NCI-H82 treated with DMSO at 0.1 percent for 48 hours (cell line): ENCODE data around the gene DCAF11.
A peak's percentile ranks its signal among the peaks of the same experiment; 100 is the strongest.

Experiments
- DNase-seq: peaks from one replicate; lab custom pipeline; 2025; ENCODE audit not compliant: unreplicated experiment; lab: John Stamatoyannopoulos, UW

Gene DCAF11

DNA sequence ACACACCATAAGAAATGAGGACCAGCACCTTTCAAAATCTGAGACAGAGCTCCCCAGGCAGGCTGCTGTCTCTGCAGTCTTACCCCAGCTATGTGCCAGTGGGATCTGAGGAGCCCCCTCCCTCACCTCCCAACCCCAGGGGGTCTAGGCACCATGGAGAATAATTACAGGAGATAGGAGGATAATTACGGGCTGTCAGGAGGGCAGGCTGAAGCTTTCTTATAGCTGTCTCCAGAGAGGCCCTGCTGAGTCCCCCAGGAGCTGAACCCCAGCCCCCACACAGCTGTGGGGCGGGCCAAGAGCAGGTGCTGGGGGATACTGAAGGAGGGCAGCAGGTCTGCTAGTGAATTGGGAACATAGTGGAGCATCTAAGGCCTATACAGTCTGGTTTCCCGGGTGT lies 36.4 kb upstream of the DCAF11 start:
- DNase-seq, result no peak

DNA sequence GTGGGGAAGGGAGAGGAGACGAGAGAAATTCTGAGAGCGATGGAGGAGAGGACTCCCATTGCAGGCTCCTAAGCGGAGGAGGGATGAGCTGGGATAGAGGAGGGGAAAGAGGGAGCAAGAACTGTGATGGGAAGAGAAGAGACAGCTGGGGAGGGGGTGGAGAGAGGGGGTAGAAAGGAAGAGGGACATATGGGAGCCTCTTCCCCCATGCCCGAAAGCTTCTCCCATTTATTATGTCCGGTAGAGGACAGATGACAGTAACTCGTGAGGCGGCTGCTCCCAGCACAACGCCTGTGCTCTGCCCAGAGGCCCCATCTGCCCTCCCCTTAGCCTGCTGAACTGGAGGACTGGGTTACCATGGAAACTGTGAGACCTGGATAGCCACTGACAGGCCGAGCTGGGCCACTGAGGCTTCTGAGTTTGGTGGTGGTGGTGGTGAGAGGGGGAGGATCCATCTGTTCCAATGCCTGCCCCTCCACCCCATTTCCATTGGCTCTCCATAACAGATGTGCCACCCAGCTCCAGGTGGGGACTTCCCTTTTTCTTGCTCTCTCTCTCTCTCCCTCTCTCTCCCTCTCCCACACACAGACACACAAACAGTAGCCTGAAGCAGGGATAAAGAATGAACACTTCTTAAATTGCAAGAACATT lies 35.0 kb upstream of the DCAF11 start:
- peak; percentile 94 for DNase-seq

DNA sequence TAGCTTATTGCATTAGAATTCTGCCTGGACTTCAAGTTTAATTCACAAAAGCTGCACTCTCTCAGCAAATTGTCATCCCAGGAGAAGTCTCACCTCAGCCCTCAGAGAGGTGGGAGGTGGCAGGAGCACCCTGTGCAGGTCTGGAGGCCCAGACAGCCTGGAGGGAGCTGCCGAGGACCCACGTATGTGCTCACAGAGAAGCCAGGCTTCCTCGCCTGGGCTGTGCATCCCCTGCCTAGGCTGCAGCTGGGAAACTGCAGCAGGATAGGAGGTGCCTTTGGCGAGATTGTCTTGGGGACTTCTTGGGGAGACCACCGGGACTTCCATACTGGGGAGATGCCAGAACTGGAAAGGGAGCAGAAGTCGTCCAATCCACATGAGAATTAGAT lies 34.4 kb upstream of the DCAF11 start:
- DNase-seq, result no peak

DNA sequence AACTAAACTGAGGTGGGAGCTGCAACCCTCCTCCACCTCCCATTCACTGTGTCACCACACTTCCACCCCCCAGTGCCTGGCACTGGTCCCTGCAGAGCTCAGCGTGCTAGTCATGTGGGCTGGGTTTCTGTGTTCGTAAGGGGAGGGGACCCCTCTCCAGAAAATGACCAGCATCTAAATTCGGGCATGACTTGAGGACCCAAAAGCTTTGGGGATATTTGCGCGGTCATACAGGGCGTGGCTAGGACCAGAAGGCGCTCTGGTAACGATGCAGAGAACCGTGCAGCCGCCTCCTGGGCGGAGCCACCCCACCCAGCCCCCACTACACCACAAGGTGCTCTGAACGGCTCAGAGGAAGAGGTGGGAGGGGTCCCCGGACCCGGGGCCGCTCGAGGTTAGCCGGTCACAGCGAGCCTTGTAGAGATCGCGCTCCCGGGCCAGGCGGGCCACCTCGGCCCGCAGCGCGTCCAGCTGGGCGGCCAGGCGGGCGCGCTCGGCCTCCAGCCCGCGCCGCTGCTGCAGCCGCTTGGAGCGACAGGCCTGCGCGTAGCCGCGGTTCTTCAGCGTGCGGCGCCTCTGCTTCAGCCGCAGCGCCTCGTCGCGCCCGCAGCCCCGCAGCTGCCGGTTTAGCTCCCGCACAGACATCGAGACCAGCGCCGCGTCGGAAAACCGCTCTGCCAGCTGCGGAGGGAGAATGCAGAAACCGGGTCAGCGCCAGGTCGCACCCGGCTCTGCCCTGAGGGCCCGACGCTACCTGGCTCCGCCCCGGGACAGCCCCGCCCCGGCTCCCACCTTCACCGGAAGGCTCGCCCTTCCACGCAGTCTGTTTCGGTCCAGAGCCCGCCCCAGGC lies 33.5 kb upstream of the DCAF11 start:
- peak; percentile 25 for DNase-seq

DNA sequence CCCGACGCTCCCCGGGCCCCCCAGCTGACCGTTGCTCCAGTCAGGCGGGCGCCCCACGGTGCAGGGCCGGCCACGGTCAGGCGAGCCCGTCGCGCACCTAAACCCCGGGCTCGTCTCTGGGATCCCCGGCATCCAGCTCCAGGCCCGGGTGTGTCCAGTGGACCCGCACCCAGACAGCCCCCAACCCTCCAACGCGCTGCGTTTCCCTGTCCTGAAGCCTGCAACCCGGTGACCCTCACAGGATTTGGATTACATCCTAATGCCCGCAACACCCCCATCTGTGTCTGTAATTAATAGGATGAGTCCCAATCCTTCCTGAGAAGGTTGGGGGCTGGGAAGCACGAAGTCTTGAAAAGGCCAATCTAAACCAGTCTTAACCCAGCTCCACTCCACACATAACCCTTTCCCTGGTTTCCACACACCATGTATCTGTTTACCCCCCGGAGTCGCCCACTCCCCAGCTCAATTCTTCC lies 32.8 kb upstream of the DCAF11 start:
- DNase-seq, result peak; percentile 85

DNA sequence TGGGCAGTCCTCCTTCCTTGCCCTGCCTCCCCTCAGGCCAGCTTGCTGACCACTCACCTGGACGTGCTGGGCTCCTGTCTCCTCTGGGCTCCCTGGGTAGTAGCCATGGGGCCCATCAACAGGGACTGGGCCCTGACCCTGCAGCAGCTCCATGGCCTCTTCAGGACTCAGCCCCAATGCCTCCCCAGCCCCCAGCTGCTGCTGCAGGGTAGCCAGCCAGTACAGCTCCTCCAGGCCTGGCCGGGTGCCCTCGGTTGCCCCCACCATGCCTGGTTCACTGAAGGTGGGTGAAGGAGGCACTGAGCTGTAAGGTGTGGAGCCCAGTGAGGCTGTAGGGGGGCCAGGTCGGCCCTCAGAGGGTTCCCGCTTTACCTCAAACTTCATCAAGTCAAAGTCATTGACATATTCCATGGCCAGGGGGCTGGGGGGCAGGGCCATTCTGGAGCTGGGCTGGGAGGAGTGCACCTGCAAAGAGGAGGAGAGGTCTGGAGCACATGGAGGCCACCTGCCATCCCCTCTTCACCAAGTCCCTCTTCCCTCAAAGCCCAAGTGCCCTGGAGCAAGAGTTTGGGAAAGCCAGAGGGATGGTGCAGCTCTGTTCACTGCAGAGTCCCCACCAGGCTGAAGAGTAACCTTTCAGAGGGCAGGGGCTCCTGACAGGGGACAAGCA lies 32.0 kb upstream of the DCAF11 start:
- no peak for DNase-seq

DNA sequence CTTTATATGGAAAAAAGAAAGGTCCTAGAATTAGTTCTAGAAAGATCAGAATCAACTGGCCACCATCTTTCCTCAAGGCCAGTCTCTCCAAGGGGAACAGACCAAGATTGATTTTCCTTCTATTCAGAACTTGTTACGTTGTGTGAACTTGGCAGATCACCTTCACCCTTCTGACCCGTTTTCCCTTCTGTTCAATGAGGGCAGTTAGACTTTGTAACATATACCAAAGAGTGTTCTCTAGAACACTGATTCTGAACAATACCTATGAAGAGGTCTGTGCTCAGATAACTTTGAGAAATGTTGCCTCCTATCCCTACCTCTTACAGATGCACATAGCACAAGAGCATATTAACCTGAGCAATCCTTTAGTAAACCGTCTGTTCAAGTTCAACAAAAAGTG lies 31.1 kb upstream of the DCAF11 start:
- DNase-seq, result no peak

DNA sequence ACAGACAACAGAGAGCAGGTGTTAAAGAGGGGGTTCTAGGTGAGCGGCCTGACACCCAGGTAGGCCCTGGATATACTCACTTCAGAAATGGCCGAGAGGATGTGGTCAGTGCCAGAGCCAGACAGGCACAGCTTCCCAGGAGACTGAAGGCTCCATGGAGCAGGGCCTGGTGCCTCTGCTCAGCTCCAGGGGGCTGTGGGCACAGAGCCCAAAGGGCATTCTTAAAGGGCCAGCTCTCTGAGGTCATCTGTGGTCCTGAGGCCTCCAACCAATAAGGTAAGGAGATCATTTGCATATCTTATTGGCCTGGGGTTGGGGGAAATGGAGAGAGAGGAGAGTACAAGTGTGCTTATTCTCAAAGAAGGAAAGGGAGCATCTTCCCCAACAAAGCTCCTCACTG lies 30.1 kb upstream of the DCAF11 start:
- DNase-seq, result no peak

DNA sequence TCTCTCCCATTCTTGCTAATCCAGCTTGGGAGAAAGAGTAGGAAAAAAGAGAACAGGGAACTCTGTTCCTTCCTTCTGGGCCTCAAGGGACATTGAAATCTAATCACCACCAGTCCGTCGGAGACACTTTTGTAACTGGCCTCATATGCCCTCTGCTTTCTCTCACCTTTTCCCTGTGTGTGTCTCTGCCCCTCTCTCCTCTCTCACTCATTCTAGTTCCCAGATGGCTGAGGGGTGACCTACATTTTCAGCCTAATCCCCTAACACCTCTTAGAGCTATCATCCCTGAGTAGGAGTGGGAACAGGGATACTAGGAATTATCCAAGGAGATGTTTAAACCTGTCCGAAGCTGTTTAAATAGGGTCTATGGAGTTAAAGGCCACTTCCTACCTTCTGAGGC lies 29.4 kb upstream of the DCAF11 start:
- DNase-seq, result peak; percentile 86

DNA sequence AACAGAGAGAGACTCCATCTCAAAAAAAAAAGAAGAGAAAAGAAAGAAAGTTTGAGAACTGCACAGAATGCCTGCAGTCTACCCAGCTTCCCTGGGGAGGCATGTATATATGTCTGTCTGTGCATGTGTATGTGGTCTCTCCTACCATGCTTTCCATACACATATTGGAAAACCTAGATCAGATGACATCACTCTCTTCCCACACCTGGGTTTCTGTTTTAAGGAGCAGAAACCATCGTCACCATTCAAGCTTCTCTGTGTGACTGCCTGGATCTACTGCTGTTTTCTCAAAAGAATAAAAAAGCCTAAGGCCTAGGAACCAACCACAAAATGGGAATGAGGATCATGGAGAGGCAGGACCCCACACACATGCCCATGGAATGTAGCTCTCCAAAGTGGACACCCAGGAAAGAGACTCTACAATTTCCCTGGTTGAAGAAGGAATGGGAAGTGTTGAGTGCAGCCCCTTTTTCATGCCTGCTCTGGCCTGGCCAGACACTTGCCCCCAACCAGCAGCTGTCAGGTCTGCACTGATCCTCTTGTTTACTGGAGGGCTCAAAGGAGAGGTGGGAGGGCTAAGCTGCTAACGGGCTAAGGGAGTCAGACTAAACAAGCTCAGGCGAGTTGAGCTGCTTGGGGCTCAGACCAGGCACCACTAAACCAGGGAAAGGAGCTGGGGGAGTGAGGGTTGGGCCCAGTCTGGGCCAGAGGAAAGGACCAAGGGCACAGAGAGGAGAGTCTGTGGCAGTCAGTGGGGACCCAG lies 28.2 kb upstream of the DCAF11 start:
- DNase-seq, result peak; percentile 87

DNA sequence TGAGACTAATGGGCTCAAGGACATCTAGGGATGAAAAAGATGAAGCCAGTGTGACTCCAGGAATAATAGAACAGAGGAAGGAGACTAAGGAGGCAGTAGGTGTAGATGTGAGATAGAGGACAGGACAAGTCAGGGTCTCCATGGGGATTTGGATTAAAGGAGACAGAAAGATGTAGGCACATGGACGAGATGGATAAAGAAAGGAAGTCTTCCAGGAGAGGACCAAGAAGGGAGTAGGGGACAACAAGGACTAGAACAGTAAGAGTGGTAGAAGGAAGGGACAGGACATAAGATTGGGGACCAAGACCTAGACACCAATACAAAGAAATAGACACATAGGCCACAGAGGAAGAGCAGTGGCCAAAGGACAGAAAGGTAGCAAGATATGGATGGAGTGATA lies 27.6 kb upstream of the DCAF11 start:
- no peak for DNase-seq

DNA sequence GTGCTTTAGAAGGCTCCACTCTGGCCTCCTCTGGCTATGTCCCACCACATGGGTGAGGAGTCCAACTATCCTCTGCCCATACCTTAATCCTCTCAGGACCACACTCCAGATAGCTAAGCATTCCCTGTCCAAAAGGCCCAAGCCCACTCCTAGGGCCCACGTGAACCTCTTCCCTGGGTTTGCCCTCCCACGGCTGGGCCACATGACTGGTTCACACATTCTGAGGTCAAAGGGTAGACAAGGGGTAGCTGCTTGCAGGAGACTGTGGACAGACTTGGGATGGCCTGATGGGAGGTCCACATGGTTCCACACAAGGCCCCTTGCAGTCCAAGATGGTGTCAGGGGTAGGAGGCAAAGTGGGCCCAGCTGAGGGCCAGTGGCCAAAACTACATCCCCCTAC lies 26.5 kb upstream of the DCAF11 start:
- no peak for DNase-seq

DNA sequence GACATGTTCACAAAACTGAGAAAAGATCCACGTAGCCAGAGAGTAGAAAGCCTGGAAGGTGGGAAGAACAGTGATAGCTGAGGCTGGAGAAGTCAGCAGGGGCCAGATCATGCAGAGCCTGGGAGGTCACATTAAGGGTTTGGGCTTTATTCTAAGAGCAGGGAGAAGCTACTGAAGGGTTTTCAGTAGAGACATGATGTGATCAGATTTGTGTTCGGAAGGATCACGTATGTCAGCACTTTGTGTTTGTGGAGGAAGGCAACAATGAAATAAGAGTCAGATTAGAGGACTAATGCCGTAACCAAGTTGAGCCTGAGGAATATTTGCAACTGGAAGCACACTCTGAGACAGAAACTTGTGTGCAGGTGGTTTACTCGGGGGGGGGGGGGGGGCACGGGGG lies 24.7 kb upstream of the DCAF11 start:
- no peak for DNase-seq

DNA sequence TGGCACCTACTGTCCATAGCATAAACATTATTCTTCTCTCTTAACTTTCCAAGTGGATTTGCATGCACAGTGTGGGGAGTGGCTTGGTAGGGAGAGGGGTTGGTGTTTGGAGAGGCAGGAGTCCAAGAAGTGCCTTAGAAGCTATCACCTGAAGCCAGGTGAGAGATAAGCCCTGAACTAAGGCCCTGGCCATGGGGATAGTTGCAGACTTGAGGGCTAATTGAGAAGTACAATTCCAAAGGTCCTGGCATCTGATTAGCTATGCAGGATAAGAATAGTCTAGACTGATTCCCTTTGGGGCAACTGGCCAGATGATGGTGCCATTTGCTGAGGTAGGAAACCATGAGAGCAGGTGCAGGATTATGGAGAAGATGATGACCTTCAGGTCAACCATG lies 22.5 kb upstream of the DCAF11 start:
- no peak for DNase-seq

DNA sequence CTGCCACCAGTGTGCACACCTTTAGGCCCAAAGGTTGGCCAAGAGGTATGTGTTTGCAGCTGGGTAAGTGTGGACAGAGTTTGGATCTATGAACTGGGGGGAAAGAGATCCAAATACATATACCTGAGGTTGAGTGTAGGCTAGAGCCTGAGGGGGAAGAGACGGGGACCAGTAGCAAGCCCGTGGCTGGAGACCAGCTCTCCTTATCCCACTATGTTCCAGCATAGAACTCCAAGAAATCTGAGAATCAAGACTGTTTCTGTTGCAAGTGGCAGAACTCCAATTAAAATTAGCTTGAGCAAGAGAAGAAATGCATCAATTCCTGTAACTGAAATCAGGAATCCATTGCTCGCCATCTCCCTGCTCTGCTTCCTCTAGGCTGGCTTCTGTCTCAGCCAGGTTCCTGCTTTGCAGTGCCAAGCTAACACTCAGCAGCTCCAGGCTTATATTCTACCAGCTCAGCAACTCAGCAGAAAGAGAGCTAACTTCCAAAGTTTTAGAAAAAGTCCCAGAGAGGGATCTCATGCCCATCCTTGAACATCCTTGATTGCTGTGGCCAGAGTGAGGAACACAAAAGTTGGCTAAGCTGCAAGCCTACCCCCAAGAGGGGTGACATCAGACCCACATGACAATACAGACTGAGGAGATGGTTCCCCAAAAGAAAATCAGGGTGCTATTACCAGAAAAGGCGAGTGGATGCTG lies 21.9 kb upstream of the DCAF11 start:
- no peak for DNase-seq

DNA sequence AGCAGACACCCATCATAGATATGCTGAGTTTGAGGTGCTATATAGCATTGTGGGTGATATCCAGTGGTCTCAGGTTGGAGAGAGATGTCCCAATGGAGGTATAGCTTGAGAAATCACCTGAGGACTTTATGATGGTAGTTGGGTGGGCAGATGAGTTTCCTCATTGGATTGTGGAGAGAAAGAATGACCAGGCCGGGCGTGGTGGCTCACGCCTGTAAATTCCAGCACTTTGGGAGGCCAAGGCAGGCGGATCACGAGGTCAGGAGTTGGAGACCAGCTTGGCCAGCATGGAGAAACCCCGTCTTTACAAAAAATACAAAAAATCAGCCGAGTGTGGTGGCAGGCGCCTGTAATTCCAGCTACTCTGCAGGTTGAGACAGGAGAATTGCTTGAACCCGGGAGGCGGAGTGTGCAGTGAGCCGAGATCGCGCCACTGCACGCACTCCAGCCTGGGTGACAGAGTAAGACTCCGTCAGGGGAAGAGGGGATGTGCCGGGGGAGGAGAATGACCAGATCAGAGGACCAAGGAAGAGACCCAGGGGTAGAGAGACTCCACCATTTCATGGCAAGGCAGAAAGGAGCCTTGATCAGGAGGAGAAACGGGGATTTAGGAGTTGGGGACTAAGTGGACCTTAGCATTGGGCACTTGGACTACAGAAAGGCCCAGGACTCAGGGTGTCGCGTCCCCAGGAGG lies 21.2 kb upstream of the DCAF11 start:
- DNase-seq, result no peak

DNA sequence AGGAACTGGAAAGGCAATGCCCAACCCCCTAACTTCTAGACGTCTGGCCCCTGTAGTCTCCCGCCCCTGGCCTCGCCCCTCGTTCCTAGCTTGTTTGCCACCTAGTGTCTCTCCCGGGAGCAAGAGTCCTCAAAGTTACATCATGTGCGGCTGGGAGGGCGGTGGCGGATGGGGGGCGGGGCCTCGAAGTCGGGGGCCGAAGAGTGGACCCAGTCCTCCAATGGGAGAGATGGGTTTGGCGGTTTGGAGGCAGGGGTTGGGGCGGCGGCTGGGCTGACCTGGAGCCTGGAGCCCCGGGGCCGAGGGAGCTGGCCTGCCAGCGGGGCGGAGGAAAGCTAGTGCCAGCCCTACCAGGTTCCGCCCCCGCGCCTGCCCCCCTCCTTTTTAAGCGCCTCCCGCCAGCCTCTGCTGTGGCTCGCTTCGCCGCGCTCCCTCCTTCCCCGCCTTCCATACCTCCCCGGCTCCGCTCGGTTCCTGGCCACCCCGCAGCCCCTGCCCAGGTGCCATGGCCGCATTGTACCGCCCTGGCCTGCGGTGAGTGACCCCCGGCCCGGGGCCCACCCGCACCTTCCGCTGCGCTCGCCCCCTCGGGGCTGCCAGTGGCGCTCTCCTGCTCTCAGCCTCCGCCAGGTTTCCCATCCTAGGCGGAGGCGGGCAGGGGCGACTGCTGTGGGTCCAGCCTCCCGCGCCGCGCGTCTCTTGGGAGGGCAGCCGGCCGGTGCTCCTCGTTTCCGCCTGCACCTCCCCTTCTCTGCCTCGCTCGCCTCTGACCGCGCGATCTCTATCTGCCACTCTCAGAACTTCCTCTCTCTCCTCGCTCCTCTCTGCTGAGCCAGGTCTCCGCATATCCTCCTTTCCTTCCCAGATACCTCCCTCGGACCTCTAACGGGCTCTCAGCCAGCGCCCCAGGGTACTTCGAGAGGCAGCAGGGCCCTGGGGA lies 20.4 kb upstream of the DCAF11 start, which contains the start of gene PCK2:
Gene PCK2 (plus strand): TSS at position 411 of the 940 bp plus-strand sequence. CDS start 95 bp downstream, at position 506.
- DNase-seq, result peak; percentile 70

DNA sequence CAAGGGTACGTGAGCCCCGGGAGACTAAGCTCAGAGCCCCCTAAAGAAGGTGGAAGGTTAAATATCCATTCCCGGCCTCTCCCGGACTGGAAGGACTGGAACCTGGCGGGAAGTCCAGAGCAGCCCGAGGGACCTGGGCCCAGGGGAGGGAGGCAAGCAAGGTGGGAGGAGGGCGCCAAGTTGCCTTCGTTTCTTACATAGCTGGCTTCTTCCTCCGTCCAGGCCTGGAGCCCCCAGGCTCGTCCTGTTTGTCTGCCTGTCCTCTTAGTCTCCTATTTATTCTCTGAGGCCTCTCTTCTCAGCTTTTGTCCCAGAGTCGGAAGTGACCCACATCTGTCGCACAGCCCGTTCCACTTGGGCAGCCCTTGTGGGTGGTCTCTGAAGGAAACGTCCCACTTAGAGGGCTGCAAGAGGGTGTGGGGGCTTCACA lies 19.7 kb upstream of the DCAF11 start:
- no peak for DNase-seq
